IMR-90 (cell line): ENCODE data around the gene DSG3. TPM values are rescaled to one million over a fixed set of nuclear protein-coding genes. Genes with fewer than 3 reads are reported as not detected.

Source experiments
- ATAC-seq: fragments of 200-7000 bp; cut with Tn5 transposase; 2 replicates; pipeline ENCODE4 v1.9.1; 2020; ENCODE audit warnings: low read depth, mild to moderate bottlenecking, moderate library complexity
- BruUV-seq: library from RNA; stranded (reverse); fragments of 400-500 nt; replicated peaks from 2 replicates; lab custom pipeline; 2021; lab: Mats Ljungman, UMichigan
- CTCF ChIA-PET: fragments of 300-600 bp; formaldehyde crosslinking; extraction: SDS; loops from one replicate; lab custom pipeline; 2021; ENCODE audit warnings: antibody characterized with exemption; lab: Yijun Ruan, JAX
- POLR2A ChIA-PET: fragments of 300-600 bp; sonication (Branson Sonifier 250); formaldehyde crosslinking; loops from one replicate; lab custom pipeline; 2022; ENCODE audit warnings: antibody characterized with exemption; ENCODE audit not compliant: unreplicated experiment; lab: Charles Lee
- DNase-seq: peaks from one replicate; pipeline ENCODE4 v3.0.0; 2013
- H2AFZ ChIP-seq: replicated peaks from 2 replicates; pipeline ENCODE3; 2013; ENCODE audit warnings: low read length, mild to moderate bottlenecking; ENCODE audit not compliant: poor library complexity
- H2AK5ac ChIP-seq: 2 replicates; pipeline ENCODE4 v1.6.1; 2013; ENCODE audit warnings: low read depth, low read length, inconsistent platforms
- H2AK9ac ChIP-seq: replicated peaks from 2 replicates; pipeline ENCODE3; 2013; ENCODE audit warnings: mild to moderate bottlenecking, low read depth, low read length, moderate library complexity; ENCODE audit not compliant: poor library complexity
- H2BK120ac ChIP-seq: 2 replicates; pipeline ENCODE4 v1.6.1; 2013; ENCODE audit warnings: low read depth, low read length, inconsistent platforms
- H2BK15ac ChIP-seq: 3 replicates; pipeline ENCODE4 v1.6.1; 2013; ENCODE audit warnings: low read depth, low read length, inconsistent platforms
- H2BK20ac ChIP-seq: 2 replicates; pipeline ENCODE4 v1.6.1; 2013; ENCODE audit warnings: low read depth, mild to moderate bottlenecking, inconsistent platforms, low read length, moderate library complexity
- H2BK5ac ChIP-seq: 2 replicates; pipeline ENCODE4 v1.6.1; 2013; ENCODE audit warnings: mild to moderate bottlenecking, low read depth, low read length, inconsistent platforms; ENCODE audit not compliant: poor library complexity, severe bottlenecking
- H3K14ac ChIP-seq: replicated peaks from 2 replicates; pipeline ENCODE4 v1.6.1; 2013; ENCODE audit warnings: low read depth, low read length, inconsistent platforms
- H3K18ac ChIP-seq: 2 replicates; pipeline ENCODE4 v1.6.1; 2013; ENCODE audit warnings: low read depth, low read length, control low read depth
- H3K23ac ChIP-seq: 2 replicates; pipeline ENCODE4 v1.6.1; 2013; ENCODE audit warnings: low read depth, low read length, inconsistent platforms
- H3K27ac ChIP-seq: 2 replicates; pipeline ENCODE4 v1.5.1; 2013; ENCODE audit warnings: mild to moderate bottlenecking, control low read depth, low read length; ENCODE audit not compliant: insufficient read depth
- H3K27me3 ChIP-seq: 2 replicates; pipeline ENCODE4 v1.6.1; 2013; ENCODE audit warnings: low read length; ENCODE audit not compliant: control insufficient read depth, insufficient read depth
- H3K36me3 ChIP-seq: 2 replicates; pipeline ENCODE4 v1.6.1; 2013; ENCODE audit warnings: low read length, mixed read lengths; ENCODE audit not compliant: control insufficient read depth, insufficient read depth
- H3K4ac ChIP-seq: 2 replicates; pipeline ENCODE4 v1.6.1; 2013; ENCODE audit warnings: low read depth, low read length, inconsistent platforms
- H3K4me1 ChIP-seq: 2 replicates; pipeline ENCODE4 v1.6.1; 2013; ENCODE audit warnings: low read length, mixed read lengths; ENCODE audit not compliant: control insufficient read depth, insufficient read depth
- H3K4me2 ChIP-seq: 2 replicates; pipeline ENCODE4 v1.6.1; 2013; ENCODE audit warnings: low read depth, mild to moderate bottlenecking, control low read depth, low read length, moderate library complexity
- H3K4me3 ChIP-seq: 2 replicates; pipeline ENCODE4 v1.5.1; 2013; ENCODE audit warnings: low read depth, mild to moderate bottlenecking, control low read depth, low read length, moderate library complexity; ENCODE audit not compliant: insufficient read depth
- H3K56ac ChIP-seq: 2 replicates; pipeline ENCODE4 v1.6.1; 2013; ENCODE audit warnings: low read length, inconsistent platforms; ENCODE audit not compliant: insufficient read depth; ENCODE audit errors: extremely low read depth
- H3K79me1 ChIP-seq, 2 experiments: 2 replicates each; pipeline ENCODE4 v1.6.1; 2013; ENCODE audit warnings: low read length in 2 of 2, inconsistent platforms in 1 of 2, low read depth in 1 of 2
- H3K9ac ChIP-seq: 2 replicates; pipeline ENCODE4 v1.6.1; 2013; ENCODE audit warnings: low read depth, low read length, control low read depth
- H3K9me1 ChIP-seq: 2 replicates; pipeline ENCODE4 v1.6.1; 2013; ENCODE audit warnings: low read length, inconsistent platforms; ENCODE audit not compliant: insufficient read depth
- H3K9me3 ChIP-seq: 2 replicates; pipeline ENCODE4 v1.6.1; 2013; ENCODE audit warnings: low read length; ENCODE audit not compliant: control insufficient read depth, insufficient read depth
- H4K20me1 ChIP-seq: 2 replicates; pipeline ENCODE4 v1.6.1; 2013; ENCODE audit warnings: low read length, inconsistent platforms; ENCODE audit not compliant: insufficient read depth
- H4K5ac ChIP-seq: 2 replicates; pipeline ENCODE4 v1.6.1; 2013; ENCODE audit warnings: mild to moderate bottlenecking, low read depth, low read length, control low read depth
- H4K8ac ChIP-seq, 2 experiments: 2 replicates each; pipeline ENCODE4 v1.6.1; 2013; ENCODE audit warnings: low read depth in 2 of 2, low read length in 2 of 2, control low read depth in 1 of 2, inconsistent platforms in 1 of 2
- H4K91ac ChIP-seq: 2 replicates; pipeline ENCODE4 v1.6.1; 2013; ENCODE audit warnings: low read depth, low read length, inconsistent platforms; ENCODE audit not compliant: insufficient read depth
- BHLHE40 ChIP-seq: fragments of 150-350 bp; IDR thresholded peaks from 2 replicates; pipeline ENCODE4 v1.6.1; 2016; ENCODE audit warnings: mild to moderate bottlenecking, low read depth, low read length
- CEBPB ChIP-seq: IDR thresholded peaks from 2 replicates; pipeline ENCODE4 v1.6.1; 2012; ENCODE audit warnings: low read depth, low read length, improper control_type of control experiment
- CHD1 ChIP-seq: IDR thresholded peaks from 2 replicates; pipeline ENCODE4 v1.6.1; 2012; ENCODE audit warnings: low read depth, low read length, improper control_type of control experiment
- FOS ChIP-seq: fragments of 150-350 bp; IDR thresholded peaks from 2 replicates; pipeline ENCODE4 v1.6.1; 2016; ENCODE audit warnings: low read depth, low read length
- MAFK ChIP-seq: IDR thresholded peaks from 2 replicates; pipeline ENCODE4 v1.6.1; 2012; ENCODE audit warnings: low read depth, low read length, improper control_type of control experiment
- MAZ ChIP-seq: IDR thresholded peaks from 2 replicates; pipeline ENCODE4 v1.6.1; 2012; ENCODE audit warnings: low read depth, mild to moderate bottlenecking, low read length, improper control_type of control experiment, moderate library complexity, borderline replicate concordance
- MXI1 ChIP-seq: IDR thresholded peaks from 2 replicates; pipeline ENCODE4 v1.6.1; 2012; ENCODE audit warnings: low read depth, mild to moderate bottlenecking, low read length, moderate library complexity, borderline replicate concordance
- NFE2L2 ChIP-seq: fragments of 150-350 bp; IDR thresholded peaks from 2 replicates; pipeline ENCODE4 v1.6.1; 2016; ENCODE audit warnings: low read depth, mild to moderate bottlenecking, low read length
- POLR2A ChIP-seq: IDR thresholded peaks from 2 replicates; pipeline ENCODE4 v1.6.1; 2012; ENCODE audit warnings: mild to moderate bottlenecking, low read depth, low read length
- RCOR1 ChIP-seq: IDR thresholded peaks from 2 replicates; pipeline ENCODE4 v1.6.1; 2012; ENCODE audit warnings: mild to moderate bottlenecking, low read length, improper control_type of control experiment; ENCODE audit not compliant: insufficient replicate concordance
- RFX5 ChIP-seq: IDR thresholded peaks from 2 replicates; pipeline ENCODE4 v1.8.0; 2012; ENCODE audit warnings: low read depth, mild to moderate bottlenecking, low read length, moderate library complexity
- WGBS, 2 experiments: methylation state at CpG; one replicate each; pipeline versions ENCODE4 v1.1.5 to v1.1.7; 2013; ENCODE audit warnings: missing lambda C conversion rate in 2 of 2; ENCODE audit not compliant: insufficient read length in 1 of 2; ENCODE audit errors: extremely low coverage in 2 of 2; 5-methylcytosine and 5-hydroxymethylcytosine counted together
- dilution Hi-C: fragments of 300-500 bp; cut with HindIII; formaldehyde crosslinking; loops from one replicate; pipeline ENCODE4 v1.14.3; 2018; ENCODE audit warnings: low sequenced_read_pairs; ENCODE audit not compliant: unreplicated experiment
- in situ Hi-C: fragments of 300-500 bp; cut with MboI; formaldehyde crosslinking; loops from 3 replicates; pipeline ENCODE4 v1.14.3; 2019; ENCODE audit warnings: low sequenced_read_pairs, inconsistent platforms, mixed read lengths
- intact Hi-C: fragments of 100-400 bp; cut with micrococcal nuclease; formaldehyde crosslinking; loops from 2 replicates; pipeline ENCODE4 v1.10.0; 2022
- polyA plus RNA-seq, 3 experiments: library from polyadenylated mRNA; depleted of rRNA; stranded (reverse); fragments of >200 nt; gene quantifications; 2 replicates each; pipeline ENCODE4 v1.2.3, GENCODE V29; 2012; ENCODE audit warnings: low replicate concordance in 1 of 3
- total RNA-seq: library from RNA; depleted of rRNA; stranded (reverse); fragments of >200 nt; gene quantifications from 2 replicates; pipeline ENCODE4 v1.2.3, GENCODE V29; 2012
- TF ChIP-seq, protein P1 (sequence below): fragments of 150-350 bp; IDR thresholded peaks from 2 replicates; pipeline ENCODE4 v1.6.1; 2016; ENCODE audit warnings: low read depth, mild to moderate bottlenecking, low read length, moderate library complexity, borderline replicate concordance
- TF ChIP-seq, protein P2 (sequence below): fragments of 150-350 bp; IDR thresholded peaks from 2 replicates; pipeline ENCODE4 v1.6.1; 2017; ENCODE audit warnings: mild to moderate bottlenecking, antibody characterized with exemption, low read length, low read depth
- TF ChIP-seq, protein P3 (sequence below): conservative IDR thresholded peaks from 2 replicates; pipeline ENCODE4 v1.5.1; 2012; ENCODE audit warnings: mild to moderate bottlenecking, low read depth, low read length, improper control_type of control experiment

The DSG3 gene
- total and polyA plus RNA-seq, 2 of the 4 experiments (the other 2 are of a cell fraction), result not detected

DNA sequence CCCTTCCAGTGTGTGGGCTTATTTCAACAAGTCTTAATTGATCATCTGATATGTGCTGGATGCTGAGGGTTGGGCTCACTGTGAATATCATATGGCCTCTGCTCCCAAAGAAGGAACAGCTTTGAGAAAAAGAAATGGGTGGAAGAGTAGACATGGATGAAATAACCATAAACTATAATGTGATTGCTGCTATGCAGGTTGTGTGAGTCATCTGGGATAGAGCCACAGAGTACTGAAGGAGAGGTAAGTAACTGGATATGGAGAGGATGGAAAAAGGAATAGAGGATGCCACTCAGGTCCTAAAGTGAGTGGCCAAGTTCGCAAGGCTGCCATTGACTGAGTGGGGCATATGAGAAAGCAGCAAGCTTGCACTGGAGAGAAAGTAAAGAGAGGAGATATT lies 41.8 kb downstream of the DSG3 start:
- no peak for DNase-seq
- no TSS peak for BruUV-seq
- no peak for ATAC-seq

More for the DNA sequence above, 41.8 kb downstream of the DSG3 start:
- H3K18ac ChIP-seq, result no peak overlapping the region
- H3K56ac ChIP-seq, result no peak overlapping the region
- no peak overlapping the region for H2AK5ac ChIP-seq
- H3K27ac ChIP-seq, result no peak overlapping the region
- H3K4ac ChIP-seq, result no peak overlapping the region
- H3K23ac ChIP-seq, result no peak overlapping the region
- in situ Hi-C loops, result no loop called here
- no peak overlapping the region for H4K5ac ChIP-seq
- 0 out of 2 replicates have a peak, but pooled peaks cover 2% of the 10 kb centered on the region for H3K4me1 ChIP-seq
- H3K27me3 ChIP-seq, result no peaks in the 10 kb centered on the region
- no peak overlapping the region for H2BK5ac ChIP-seq
- intact Hi-C loops, result no loop called here
- no peaks in the 10 kb centered on the region for H3K9me1 ChIP-seq
- 100% methylated on average over 1 of the region's 1 CpG; no CpG with 5 or more reads in 1 of the 2 experiments for WGBS, 2 experiments
- no peak overlapping the region for H3K9ac ChIP-seq
- H3K9me3 ChIP-seq, result no peaks in the 10 kb centered on the region
- TF ChIP-seq NFE2L2 (no peak), RFX5 (no peak), BHLHE40 (no peak), MXI1 (no peak), FOS (no peak), MAFK (no peak), MAZ (no peak), CEBPB (no peak), POLR2A (no peak), RCOR1 (no peak), CHD1 (no peak)
- TF ChIP-seq, protein P1, sequence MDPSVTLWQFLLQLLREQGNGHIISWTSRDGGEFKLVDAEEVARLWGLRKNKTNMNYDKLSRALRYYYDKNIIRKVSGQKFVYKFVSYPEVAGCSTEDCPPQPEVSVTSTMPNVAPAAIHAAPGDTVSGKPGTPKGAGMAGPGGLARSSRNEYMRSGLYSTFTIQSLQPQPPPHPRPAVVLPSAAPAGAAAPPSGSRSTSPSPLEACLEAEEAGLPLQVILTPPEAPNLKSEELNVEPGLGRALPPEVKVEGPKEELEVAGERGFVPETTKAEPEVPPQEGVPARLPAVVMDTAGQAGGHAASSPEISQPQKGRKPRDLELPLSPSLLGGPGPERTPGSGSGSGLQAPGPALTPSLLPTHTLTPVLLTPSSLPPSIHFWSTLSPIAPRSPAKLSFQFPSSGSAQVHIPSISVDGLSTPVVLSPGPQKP, result no peak
- TF ChIP-seq, protein P2, sequence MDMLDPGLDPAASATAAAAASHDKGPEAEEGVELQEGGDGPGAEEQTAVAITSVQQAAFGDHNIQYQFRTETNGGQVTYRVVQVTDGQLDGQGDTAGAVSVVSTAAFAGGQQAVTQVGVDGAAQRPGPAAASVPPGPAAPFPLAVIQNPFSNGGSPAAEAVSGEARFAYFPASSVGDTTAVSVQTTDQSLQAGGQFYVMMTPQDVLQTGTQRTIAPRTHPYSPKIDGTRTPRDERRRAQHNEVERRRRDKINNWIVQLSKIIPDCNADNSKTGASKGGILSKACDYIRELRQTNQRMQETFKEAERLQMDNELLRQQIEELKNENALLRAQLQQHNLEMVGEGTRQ, result no peak
- TF ChIP-seq, protein P3, sequence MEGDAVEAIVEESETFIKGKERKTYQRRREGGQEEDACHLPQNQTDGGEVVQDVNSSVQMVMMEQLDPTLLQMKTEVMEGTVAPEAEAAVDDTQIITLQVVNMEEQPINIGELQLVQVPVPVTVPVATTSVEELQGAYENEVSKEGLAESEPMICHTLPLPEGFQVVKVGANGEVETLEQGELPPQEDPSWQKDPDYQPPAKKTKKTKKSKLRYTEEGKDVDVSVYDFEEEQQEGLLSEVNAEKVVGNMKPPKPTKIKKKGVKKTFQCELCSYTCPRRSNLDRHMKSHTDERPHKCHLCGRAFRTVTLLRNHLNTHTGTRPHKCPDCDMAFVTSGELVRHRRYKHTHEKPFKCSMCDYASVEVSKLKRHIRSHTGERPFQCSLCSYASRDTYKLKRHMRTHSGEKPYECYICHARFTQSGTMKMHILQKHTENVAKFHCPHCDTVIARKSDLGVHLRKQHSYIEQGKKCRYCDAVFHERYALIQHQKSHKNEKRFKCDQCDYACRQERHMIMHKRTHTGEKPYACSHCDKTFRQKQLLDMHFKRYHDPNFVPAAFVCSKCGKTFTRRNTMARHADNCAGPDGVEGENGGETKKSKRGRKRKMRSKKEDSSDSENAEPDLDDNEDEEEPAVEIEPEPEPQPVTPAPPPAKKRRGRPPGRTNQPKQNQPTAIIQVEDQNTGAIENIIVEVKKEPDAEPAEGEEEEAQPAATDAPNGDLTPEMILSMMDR, result no peak
- H2BK15ac ChIP-seq, result no peak overlapping the region
- H3K4me3 ChIP-seq, result no peak overlapping the region
- H3K4me2 ChIP-seq, result no peak overlapping the region
- dilution Hi-C loops, result no loop called here
- H2BK20ac ChIP-seq, result no peak overlapping the region
- no peak overlapping the region for H4K91ac ChIP-seq
- CTCF ChIA-PET, result no interaction called here
- no peak overlapping the region for H2AK9ac ChIP-seq
- H4K20me1 ChIP-seq, result no peaks in the 10 kb centered on the region
- no peak overlapping the region for H4K8ac ChIP-seq
- H3K36me3 ChIP-seq, result no peaks in the 10 kb centered on the region
- POLR2A ChIA-PET, result no interaction called here
- no peak overlapping the region for H2AFZ ChIP-seq
- no peak overlapping the region for H3K14ac ChIP-seq
- no peak overlapping the region for H2BK120ac ChIP-seq
- no peaks in the 10 kb centered on the region for H3K79me1 ChIP-seq
